22Rv1 (cell line): Measurements from ENCODE around the gene LZTS2.

Experiments used
- H3K27ac ChIP-seq: fragments of 450-650 bp; 2 replicates; pipeline ENCODE4 v1.5.1; 2017
- ZFX ChIP-seq: fragments of 450-650 bp; IDR thresholded peaks from 2 replicates; pipeline ENCODE4 v1.6.1; 2017; ENCODE audit warnings: antibody characterized with exemption, borderline replicate concordance
- TF ChIP-seq, protein P1 (sequence below): fragments of 450-650 bp; IDR thresholded peaks from 2 replicates; pipeline ENCODE4 v1.5.1; 2017; ENCODE audit warnings: mild to moderate bottlenecking

Gene LZTS2

DNA sequence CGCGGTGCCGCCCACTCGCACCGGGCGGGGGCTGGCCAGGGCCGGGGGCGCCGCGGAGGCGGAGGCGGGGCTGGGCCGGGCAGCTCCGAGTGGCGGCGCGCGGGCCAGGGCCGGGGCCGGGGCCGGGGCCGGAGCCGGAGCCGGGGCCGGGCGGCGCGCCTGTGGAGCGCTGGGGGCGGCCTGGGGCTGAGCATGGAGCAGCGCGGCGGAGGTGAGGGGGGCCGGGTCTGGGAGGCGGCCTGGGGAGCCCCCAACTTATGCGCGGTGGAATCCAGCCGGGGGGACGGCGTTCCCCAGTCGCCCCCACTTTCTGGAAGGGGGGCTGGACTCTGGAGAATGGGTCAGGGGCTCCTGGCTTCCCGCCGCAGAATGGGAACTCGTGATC lies at the start of gene LZTS2:
LZTS2 (plus strand) TSS at position 67 of the 385 bp plus-strand sequence. CDS start 2,731 bp downstream, outside the sequence.
- H3K27ac ChIP-seq, result peak within 1 kb of the TSS; percentile 96
- TF ChIP-seq ZFX, result no peak
- TF ChIP-seq, protein P1, sequence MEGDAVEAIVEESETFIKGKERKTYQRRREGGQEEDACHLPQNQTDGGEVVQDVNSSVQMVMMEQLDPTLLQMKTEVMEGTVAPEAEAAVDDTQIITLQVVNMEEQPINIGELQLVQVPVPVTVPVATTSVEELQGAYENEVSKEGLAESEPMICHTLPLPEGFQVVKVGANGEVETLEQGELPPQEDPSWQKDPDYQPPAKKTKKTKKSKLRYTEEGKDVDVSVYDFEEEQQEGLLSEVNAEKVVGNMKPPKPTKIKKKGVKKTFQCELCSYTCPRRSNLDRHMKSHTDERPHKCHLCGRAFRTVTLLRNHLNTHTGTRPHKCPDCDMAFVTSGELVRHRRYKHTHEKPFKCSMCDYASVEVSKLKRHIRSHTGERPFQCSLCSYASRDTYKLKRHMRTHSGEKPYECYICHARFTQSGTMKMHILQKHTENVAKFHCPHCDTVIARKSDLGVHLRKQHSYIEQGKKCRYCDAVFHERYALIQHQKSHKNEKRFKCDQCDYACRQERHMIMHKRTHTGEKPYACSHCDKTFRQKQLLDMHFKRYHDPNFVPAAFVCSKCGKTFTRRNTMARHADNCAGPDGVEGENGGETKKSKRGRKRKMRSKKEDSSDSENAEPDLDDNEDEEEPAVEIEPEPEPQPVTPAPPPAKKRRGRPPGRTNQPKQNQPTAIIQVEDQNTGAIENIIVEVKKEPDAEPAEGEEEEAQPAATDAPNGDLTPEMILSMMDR, result no peak

DNA sequence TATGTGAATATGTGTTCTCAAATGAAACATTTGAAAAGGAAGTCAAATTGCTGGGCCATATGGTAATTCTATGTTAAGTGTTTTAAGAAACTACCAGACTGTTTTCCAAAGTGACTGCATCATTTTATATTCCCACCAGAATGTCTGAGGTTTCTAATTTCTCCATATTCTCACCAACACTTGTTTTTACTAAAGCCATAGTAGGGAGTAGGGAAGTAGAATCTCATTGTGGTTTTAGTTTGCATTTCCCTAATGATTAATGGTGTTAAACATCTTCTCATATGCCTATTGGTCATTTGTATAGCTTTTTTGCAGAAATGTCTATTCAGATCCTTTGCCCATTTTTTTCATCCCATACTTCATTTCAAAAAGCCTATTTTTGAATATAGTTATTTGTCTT lies 39.4 kb upstream of the LZTS2 start:
- no peak for TF ChIP-seq ZFX
- TF ChIP-seq, protein P1, result no peak
- H3K27ac ChIP-seq, result no peak overlapping the region

DNA sequence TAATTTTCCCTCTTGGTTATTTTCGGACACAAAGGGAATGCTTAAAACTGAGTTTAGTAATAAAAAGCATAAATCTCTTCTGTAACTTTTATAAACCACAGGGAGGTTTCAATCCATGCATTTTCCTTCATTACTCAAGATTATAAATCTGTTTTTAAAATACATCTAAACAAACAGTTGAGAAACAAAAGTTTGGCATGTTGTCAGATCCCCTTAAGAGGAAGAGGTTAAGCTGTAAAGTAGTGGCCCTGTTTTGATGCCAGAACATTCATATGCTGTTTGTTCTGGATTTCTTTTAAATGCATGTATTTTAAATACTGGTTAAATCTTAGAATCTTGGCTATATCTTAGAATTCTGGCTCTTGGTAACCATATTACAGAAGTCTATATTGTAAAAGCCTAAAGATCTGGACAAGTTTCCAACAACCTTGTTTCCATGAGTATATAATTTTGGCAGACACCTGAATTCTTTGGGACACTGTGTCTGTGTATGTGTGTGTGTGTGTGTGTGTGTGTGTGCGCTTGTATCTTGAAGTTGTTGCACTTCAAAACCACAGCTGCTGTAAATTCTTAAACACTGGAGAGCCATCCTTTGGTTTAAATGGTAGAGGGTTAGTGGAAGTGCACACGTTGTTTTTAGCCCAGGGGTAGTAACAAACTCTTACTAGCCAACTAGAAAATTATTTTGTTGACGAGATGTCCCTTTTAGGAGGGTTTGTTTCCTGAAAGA lies 37.1 kb upstream of the LZTS2 start:
- TF ChIP-seq, protein P1, result no peak
- H3K27ac ChIP-seq, result no peak overlapping the region

- TF ChIP-seq, protein P1, result no peak
- no peak for TF ChIP-seq ZFX
- no peak overlapping the region for H3K27ac ChIP-seq
Measured at GRCh38 chr10:100963826-100964225, 35.8 kb upstream of the LZTS2 start.

DNA sequence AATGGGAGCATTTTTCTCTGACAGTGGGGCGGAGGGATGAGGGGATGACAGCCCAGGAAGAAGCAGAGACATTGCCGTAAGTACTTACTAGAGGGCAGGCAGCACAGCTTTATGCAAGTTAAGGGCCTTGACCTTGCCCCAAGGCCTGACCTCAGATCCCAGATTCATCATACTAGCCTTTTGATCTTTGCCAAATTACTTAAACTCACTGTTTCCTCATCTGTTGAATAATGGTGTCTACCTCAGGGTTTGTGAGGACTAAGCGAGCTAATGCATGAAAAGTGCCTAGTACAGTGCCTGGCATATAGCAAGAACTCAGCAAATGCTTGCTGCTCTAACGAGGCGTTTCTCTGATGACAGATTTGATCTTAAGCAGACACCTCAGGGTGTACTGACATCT lies 33.8 kb upstream of the LZTS2 start:
- TF ChIP-seq ZFX, result no peak
- TF ChIP-seq, protein P1, result no peak

DNA sequence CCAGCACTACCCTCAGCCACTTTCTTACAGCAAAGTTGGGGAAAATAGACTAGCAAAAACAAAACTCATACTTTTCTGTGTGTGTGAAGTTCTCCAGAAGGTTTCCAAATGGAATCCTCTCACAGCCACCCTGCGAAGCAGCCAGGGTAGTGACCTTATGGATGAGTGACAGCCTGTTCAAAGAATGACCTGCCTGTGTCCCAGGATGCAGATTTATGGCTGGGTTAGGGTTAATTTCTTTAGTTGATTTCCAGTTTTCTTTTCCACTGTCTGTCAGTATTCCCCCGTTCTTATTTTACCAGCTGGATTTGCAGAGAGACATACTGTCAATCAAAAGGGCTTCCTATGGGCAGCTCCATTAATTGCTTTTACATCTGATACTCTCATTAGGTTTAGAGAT lies 32.7 kb upstream of the LZTS2 start:
- TF ChIP-seq, protein P1, result no peak
- TF ChIP-seq ZFX, result no peak
- peak overlapping the region; percentile 15; the same call in 1 of the 2 replicates for H3K27ac ChIP-seq

More for the DNA sequence above, 33.8 kb upstream of the LZTS2 start:
- H3K27ac ChIP-seq, result no peak overlapping the region

DNA sequence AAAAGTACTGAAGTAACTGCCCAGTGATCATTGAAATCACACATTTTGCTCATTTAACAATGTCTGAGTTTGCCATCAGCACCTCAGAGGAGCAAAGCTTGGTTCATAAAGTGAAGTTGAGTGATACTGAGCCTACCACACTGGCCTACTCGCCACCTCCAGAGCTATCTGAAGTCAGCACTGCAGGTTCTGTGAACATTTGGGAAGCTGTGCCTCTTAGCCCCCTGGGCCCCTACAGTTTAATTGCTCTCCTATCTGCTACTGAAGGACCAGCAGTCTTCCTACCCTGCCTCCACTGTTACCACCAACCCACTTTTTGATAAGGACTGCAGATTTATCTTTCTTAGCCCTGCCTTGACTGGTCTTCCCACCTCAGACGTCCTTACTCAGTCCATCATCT lies 32.3 kb upstream of the LZTS2 start:
- TF ChIP-seq ZFX, result no peak
- H3K27ac ChIP-seq, result peak overlapping the region; percentile 15; the same call in 1 of the 2 replicates
